Left ventricle myocardium inferior (tissue), 1 donor: ENCODE data around the gene FBXL7. TPM values are rescaled to one million over a fixed set of nuclear protein-coding genes. Genes with fewer than 3 reads are reported as not detected.

Source experiments
- DNase-seq: peaks from one replicate; pipeline ENCODE4 v3.0.0-alpha.2; 2020
- H3K27ac ChIP-seq: fragments of 200-600 bp; replicated peaks from 2 replicates; pipeline ENCODE4 v1.8.0; 2021
- H3K27me3 ChIP-seq: fragments of 200-600 bp; 2 replicates; pipeline ENCODE4 v1.8.0; 2021; ENCODE audit warnings: low read depth
- H3K36me3 ChIP-seq: fragments of 200-600 bp; 2 replicates; pipeline ENCODE4 v1.8.0; 2021
- H3K4me1 ChIP-seq: fragments of 200-600 bp; 2 replicates; pipeline ENCODE4 v1.8.0; 2021
- H3K4me3 ChIP-seq: fragments of 200-600 bp; 2 replicates; pipeline ENCODE4 v1.8.0; 2021; ENCODE audit warnings: mild to moderate bottlenecking, moderate library complexity
- H3K9me3 ChIP-seq: fragments of 200-600 bp; replicated peaks from 2 replicates; pipeline ENCODE4 v1.8.0; 2021
- intact Hi-C: fragments of 100-400 bp; cut with micrococcal nuclease; formaldehyde crosslinking; loops from one replicate; pipeline ENCODE4 v1.11.0; 2022
- total RNA-seq: library from RNA; stranded (reverse); fragmentation: NEBNext Ultra II Directional; extraction: Animal tissue kit (Norgen Biotek cat#: 25700); gene quantifications from one replicate; pipeline ENCODE4 v1.2.1, GENCODE V29; 2021
- TF ChIP-seq, protein P1 (sequence below): fragments of 200-600 bp; IDR thresholded peaks from 2 replicates; pipeline ENCODE4 v1.8.0; 2021; ENCODE audit warnings: antibody characterized with exemption, mild to moderate bottlenecking, borderline replicate concordance
- donor health status: DM: no; HTN: yes; CAD: no; lungs with severe emphysema.

The FBXL7 gene
- total RNA-seq, 1 donor from 2014 or later = 27.7 TPM

GRCh38 chr5:15702102-15702501, 202.1 kb downstream of the FBXL7 start:
- Histone ChIP-seq H3K4me1 (peaks cover 32% of the 10 kb centered on the region), H3K27ac (no peak overlapping the region), H3K4me3 (no peak overlapping the region), H3K36me3 (no peaks in the 10 kb centered on the region), H3K9me3 (no peaks in the 10 kb centered on the region), H3K27me3 (no peaks in the 10 kb centered on the region)
- TF ChIP-seq, protein P1, sequence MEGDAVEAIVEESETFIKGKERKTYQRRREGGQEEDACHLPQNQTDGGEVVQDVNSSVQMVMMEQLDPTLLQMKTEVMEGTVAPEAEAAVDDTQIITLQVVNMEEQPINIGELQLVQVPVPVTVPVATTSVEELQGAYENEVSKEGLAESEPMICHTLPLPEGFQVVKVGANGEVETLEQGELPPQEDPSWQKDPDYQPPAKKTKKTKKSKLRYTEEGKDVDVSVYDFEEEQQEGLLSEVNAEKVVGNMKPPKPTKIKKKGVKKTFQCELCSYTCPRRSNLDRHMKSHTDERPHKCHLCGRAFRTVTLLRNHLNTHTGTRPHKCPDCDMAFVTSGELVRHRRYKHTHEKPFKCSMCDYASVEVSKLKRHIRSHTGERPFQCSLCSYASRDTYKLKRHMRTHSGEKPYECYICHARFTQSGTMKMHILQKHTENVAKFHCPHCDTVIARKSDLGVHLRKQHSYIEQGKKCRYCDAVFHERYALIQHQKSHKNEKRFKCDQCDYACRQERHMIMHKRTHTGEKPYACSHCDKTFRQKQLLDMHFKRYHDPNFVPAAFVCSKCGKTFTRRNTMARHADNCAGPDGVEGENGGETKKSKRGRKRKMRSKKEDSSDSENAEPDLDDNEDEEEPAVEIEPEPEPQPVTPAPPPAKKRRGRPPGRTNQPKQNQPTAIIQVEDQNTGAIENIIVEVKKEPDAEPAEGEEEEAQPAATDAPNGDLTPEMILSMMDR = no peak
- intact Hi-C loops = no loop called here
- DNase-seq = no peak

- Histone ChIP-seq H3K9me3 (no peaks in the 10 kb centered on the region), H3K36me3 (no peaks in the 10 kb centered on the region), H3K27ac (peak overlapping the region; percentile 44), H3K4me1 (peaks cover 47% of the 10 kb centered on the region), H3K27me3 (no peaks in the 10 kb centered on the region), H3K4me3 (no peak overlapping the region)
- DNase-seq = no peak
- intact Hi-C loops = no loop called here
- TF ChIP-seq, protein P1 = no peak
Observed at GRCh38 chr5:15703901-15704300, 203.9 kb downstream of the FBXL7 start.

DNA sequence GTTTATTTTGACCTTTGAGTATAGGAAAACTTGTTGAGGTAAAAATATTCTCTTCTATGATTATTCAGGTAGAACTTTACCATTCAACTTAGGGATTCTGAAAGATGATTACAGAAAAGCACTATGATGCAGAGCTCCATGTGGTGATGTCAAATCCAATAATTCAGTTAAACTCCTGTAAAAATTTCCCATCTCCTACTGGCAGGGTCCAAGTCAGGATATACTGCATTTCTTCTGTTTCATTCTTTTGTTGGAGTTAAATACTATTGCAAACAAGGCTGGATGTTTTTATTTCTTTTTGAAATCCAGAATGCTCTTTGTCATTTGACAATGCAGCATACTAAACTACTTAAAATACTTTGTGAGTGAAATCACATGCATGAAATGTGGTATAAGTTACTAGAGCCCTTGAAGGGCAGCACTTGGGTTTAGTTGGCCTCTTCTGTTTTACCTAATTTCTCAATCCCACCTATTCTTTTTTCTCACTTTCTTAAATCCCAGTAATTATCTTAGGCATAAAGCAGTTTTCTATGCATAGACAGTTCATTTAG, 204.5 kb downstream of the FBXL7 start:
- H3K27ac ChIP-seq = peak overlapping the region; percentile 44
- TF ChIP-seq, protein P1 = no peak
- H3K27me3 ChIP-seq = no peaks in the 10 kb centered on the region
- no peak for DNase-seq
- H3K9me3 ChIP-seq = no peaks in the 10 kb centered on the region
- no peak overlapping the region for H3K4me3 ChIP-seq
- no peaks in the 10 kb centered on the region for H3K36me3 ChIP-seq
- intact Hi-C loops = no loop called here
- peaks cover 50% of the 10 kb centered on the region for H3K4me1 ChIP-seq

GRCh38 chr5:15707631-15708030, 207.7 kb downstream of the FBXL7 start:
- Histone ChIP-seq H3K9me3 (no peaks in the 10 kb centered on the region), H3K27ac (no peak overlapping the region), H3K4me3 (no peak overlapping the region), H3K4me1 (peaks cover 50% of the 10 kb centered on the region), H3K27me3 (no peaks in the 10 kb centered on the region), H3K36me3 (no peaks in the 10 kb centered on the region)
- TF ChIP-seq, protein P1 = no peak
- DNase-seq = no peak
- intact Hi-C loops = no loop called here

DNA sequence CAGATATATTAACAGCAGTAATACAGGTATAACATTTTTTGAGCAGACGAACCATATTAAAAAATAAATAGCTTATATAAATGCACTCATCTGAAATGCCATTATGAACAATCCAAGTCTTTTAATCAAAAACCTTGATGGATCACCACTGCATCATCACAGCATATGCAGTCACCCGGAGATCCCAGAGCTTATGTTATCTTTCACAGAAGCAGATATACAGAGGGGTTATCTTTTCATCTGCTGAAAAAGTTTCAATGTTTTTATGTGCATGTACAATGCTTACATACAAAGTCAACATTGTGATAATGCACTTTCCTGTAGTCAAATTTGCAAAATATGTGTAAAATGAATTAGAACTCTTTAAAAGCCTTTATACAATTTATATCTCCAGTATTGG, 211.9 kb downstream of the FBXL7 start:
- no peaks in the 10 kb centered on the region for H3K36me3 ChIP-seq
- intact Hi-C loops = no loop called here
- peaks cover 42% of the 10 kb centered on the region for H3K4me1 ChIP-seq
- H3K27ac ChIP-seq = no peak overlapping the region
- no peak for DNase-seq
- no peaks in the 10 kb centered on the region for H3K27me3 ChIP-seq
- no peaks in the 10 kb centered on the region for H3K9me3 ChIP-seq
- no peak overlapping the region for H3K4me3 ChIP-seq
- TF ChIP-seq, protein P1 = no peak
